Activated naive CD4-positive, alpha-beta T cell treated with Interleukin-2 at 50 U/mL for 16 hours (primary cell): ENCODE results near the gene PFKFB3.
"Not testable (repeated sequence)": the region's sequence is repeated elsewhere in the genome, so short reads cannot be mapped to it uniquely, and the experiment has no call there.

Source experiments
- DNase-seq: peaks from one replicate; pipeline ENCODE4 v3.0.0-alpha.2; 2020

The PFKFB3 gene

GRCh38 chr10:6202684-6203330 is at the start of gene PFKFB3:
PFKFB3 (plus strand) TSS chr10:6202932; CDS start chr10:6203261, 329 bp downstream.
- DNase-seq: peak; percentile 93

DNA sequence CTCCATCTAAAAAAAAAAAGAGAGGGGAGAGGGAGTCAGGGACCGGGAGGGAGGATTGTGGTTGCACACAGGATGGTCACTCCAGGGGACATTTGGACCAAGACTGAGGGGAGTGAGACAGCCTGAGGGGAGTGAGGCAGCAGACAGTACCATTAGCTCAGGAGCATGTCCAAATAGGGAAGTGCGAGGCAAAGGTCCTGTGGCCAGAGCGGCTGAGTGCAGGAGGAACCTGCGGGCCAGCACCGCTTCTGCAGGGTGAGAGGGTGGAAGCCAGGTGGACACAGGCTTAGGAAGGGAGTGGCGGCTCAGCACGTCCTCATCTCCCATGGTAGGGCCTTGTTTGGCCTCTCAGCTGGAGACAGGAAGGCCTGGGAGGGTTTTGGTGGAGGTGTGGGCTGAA is 48.9 kb upstream of the PFKFB3 start:
- no peak for DNase-seq

DNA sequence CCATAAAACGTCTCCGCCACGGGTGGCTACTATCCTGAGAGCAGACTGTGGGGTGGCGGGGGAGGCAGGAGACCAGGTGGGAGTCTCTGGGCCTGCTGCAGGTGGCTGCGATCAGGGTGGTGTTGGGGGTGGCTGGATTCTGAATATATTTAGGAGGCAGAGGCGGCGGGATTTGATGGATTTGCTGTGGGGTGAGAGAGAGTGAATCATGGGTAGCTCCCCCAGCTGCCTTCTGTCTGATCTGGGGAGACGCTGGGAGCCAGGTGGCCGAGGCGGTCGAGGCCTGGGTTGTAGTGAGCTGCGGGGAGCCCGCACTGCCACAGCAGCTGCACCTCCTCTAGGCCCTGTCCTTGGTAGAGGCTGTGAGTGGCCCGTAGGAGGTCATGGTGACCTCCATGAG is 48.2 kb upstream of the PFKFB3 start:
- no peak for DNase-seq

GRCh38 chr10:6158276-6158675 is 44.5 kb upstream of the PFKFB3 start:
- no peak for DNase-seq

- no peak for DNase-seq
These were observed 40.8 kb upstream of the PFKFB3 start for GRCh38 chr10:6161921-6162320.

DNA sequence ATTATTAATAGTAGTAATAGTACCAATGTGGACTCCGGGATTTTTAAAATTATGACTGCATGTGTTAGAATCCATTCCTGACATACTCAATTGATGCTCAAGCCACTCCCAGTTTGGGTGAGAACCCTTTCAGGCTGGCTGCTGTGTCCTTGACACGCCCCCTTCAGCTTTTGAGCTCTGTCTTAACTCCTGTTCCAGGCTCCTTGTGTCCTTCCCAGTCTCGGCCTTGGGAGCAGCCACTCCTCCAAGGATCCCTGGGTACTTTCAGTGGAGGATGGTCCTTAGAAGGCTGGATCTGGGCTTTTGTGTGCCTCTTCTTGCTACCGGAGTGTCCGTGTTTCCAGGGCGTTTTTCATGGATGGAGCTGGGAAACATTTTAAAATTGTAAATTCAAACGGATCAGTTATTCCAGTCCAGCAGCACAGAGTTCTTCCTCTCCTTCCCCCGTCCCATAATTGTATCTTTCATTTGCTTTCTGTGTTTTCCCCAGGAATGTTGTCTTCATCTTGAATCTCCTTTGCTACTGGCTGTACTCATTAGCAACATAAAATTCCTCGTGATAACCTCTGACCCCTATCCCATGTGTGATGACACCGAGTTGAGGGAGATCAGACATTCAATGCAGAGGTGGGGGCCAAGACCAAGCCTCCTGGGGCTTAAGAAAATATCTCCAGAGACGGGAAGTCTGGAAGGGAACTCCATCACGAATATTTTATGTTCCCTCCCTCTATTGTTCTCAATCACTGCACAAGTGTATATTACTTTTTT is 40.0 kb upstream of the PFKFB3 start:
- DNase-seq: no peak

GRCh38 chr10:6163364-6164270 is 39.1 kb upstream of the PFKFB3 start:
- peak; percentile 93 for DNase-seq

DNA sequence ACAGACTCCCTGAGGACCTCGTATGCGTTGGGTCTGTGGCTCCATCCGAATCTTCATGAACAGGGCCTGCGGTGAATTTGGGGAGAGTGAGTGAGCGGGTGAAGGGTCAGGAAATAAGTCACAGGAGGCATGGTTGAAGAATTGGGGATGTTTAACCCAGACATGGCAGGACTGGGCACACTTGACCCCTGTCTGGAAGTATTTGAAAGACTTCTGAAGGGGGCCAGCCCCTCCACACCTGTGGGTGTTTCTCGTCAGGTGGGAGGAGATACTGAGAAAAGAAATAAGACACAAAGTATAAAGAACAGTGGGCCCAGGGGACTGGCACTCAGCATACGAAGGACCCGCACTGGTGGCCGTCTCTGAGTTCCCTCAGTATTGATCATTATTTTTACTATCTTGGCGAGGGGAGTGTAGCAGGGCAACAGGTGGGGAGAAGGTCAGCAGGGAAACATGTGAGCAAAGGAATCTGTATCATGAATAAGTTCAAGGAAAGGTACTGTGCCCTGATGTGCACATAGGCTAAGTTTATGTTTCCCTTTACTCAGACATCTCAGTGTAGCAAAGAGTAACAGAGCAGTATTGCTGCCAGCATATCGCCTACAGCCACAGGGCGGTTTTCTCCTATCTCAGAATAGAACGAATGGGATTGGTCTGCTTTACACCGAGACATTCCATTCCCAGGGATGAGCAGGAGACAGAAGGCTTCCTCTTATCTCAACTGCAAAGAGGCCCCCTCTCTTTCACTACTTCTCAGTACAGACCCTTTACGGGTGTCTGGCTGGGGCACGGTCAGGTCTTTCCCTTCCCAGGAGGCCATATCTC is 38.2 kb upstream of the PFKFB3 start:
- DNase-seq: peak; percentile 32

DNA sequence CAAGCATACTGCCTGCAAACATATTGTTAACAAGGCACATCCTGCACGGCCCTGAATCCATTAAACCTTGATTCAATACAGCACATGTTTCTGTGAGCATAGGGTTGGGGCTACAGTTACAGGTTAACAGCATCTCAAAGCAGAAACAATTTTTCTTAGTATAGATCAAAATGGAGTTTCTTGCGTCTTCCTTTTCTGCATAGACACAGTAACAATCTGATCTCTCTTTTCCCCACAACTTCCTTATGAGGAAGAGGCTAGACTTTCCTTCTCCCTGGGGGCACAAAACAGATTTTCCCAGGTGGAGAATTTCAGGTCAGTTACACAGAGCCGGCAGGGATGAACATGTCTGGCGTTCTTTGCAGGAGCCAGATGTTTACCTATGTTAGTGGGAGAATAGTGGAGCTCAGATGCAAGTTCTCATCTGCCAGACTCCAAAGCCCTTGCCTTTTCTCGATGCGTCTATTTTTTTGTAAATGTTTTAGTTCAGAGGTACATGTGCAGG is 37.5 kb upstream of the PFKFB3 start:
- DNase-seq: no peak

DNA sequence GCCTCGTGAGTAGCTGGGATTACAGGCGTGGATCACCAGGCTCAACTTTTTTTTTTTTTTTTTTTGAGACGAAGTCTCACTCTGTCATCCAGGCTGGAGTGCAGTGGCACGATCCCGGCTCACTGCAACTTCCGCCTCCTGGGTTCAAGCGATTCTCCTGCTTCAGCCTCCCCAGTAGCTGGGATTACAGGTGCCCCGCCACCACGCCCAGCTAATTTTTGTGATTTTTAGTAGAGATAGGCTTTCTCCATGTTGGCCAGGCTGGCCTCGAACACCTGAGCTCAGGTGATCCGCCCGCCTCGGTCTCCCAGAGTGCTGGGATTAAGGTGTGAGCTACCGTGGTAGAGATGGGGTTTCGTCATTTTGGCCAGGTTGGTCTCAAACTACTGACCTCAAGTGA is 36.8 kb upstream of the PFKFB3 start:
- not testable (repeated sequence) for DNase-seq

DNA sequence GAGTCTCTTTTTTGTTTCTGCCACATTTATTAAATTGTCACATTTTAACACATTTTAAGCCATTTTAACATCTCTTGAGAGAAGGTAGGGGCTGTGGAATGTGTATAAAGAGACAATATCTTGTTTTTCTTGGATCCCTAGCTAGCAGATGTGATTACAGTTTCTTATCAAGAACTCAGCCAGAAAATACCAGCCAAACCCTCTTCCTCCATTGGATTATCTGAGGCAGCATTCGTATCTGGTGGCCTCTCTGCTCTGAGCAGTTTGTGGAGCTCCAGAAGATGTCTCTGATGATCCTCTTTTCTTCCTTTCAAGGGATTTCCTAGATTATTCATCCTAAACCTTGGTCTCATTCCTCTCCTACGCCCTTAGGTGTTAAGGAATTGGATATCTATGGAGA is 35.3 kb upstream of the PFKFB3 start:
- no peak for DNase-seq

- no peak for DNase-seq
These were observed 34.6 kb upstream of the PFKFB3 start for GRCh38 chr10:6168084-6168483.

DNA sequence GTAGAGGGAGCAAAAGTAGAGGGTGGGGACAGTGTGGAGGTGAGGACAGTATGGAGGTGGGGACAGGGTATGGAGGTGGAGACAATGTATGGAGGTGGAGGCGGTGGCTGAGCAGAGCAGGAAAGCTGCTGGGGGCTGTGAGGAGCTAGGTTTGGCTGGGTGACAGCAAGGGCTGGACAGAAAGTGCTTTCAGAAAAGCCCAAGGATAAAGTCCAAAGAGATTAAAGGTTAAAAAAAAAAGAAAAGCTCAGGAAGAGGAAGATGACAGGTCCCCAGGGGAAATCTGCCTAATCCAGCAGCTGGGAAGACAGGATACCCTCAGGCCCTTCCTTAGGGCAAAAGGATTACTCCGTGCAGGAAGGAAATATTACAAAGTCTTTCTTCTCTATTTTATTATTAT is 32.1 kb upstream of the PFKFB3 start:
- no peak for DNase-seq

- peak; percentile 36 for DNase-seq
These were observed 30.6 kb upstream of the PFKFB3 start for GRCh38 chr10:6171881-6172695.

- peak; percentile 63 for DNase-seq
These were observed 29.5 kb upstream of the PFKFB3 start for GRCh38 chr10:6173203-6173602.

DNA sequence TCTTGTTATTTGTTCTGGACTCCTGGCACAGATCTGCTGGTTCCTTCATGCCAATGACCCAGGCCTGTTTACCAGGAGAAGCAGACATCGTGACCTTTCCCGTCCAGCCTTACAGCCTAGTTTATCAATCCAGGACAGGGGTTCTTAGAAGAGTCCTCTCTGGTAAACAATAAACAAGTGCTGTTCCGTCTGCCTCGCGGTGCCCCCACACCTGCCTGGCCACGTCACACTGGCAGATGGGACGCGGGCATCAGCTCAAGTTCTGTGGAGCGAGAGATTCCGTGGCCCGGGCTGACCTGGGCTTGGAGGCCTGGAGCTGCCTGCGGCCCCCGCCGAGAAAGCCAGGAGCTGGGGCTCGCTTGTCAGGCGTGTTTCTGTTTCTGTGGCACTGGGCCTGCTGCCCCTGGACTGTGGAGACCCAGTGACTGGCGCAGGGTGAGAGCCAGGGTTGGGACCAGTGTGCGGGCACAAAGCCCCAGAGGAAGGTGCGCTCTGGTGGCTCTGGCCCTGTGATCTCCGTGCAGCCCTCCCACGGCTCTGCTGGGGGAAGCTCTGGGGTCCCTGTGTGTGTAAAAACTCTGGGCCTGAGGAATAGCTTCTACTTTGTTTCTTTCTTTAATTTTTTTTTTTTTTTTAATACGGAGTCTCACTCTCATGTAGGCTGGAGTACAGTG is 28.4 kb upstream of the PFKFB3 start:
- DNase-seq: no peak

DNA sequence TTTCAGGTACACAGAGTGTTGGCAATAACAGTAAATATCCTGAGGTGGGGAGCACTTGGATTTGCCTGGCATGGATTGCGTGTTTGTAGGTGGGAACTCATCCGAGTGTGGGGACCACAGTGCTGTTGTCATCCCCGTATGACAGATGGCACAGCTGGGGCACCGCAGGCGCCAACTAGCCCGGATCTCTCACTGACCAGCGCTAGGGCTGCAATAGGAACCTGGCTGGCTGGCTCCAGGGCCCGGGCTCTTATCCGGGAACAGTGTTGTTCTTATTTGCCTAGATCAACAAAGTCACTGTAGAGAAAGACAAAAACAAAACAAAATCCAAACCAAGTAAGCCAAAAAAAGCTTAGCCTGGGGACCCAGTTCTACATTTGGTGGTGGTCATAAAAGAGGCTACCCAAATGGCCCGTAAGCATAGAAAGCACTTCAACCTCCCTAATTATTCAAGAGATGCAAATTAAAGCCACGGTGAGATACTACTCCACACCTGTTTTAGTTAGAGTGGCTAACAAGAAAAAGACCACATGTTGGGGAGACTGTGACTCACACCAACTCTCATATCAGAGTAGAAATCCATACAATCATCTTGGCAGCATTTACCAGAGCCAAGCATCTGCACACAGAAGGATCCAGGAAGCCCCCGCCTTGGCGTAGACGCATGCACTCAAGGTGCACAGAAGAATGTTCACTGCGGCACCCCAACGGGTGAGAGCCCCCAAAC is 27.2 kb upstream of the PFKFB3 start:
- DNase-seq: no peak

DNA sequence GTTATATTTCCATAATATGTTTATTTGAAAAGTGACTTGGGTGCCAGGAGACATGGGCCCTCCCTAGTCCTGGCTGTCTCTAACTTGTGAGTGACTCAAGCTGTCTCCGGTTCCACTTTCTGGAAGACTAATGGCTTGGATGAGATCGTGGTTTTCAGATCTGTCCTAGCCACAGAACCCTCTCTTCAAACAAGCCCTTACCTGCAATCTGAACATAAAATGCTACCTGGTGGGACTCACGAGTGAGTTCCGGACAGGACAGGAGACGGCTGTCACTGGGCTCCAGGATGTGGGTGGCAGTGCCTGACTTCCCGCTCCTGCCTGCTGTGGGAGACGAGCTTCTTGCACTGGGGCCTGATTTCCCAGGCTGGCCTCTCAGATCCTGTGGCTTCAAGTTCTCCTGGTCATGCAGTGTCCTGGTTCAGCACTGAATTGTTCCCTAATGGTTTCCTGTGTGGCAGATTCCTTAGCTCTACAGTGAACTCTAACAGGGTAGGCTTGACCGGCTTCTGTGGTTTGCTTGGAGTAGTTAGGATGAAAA is 26.0 kb upstream of the PFKFB3 start:
- DNase-seq: no peak

DNA sequence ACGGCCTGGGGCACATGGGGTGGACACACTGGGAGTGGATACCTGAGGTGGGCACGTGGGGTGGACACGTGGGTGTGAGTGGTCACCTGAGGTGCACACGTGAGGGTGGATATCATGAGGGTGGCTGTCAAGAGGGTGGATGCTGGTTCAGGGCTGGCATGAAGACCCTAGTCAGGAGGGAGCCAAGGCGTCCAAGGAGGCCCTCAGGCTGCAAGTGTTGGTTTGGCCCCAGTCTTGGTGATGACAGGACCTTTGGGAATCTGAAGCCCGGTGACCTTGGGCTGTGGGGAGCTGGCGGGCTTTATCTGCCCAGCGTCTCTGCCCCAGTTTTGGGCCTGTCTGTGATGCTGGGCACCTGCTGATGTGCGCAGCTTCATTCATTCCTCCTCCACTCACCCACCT is 24.9 kb upstream of the PFKFB3 start:
- no peak for DNase-seq

DNA sequence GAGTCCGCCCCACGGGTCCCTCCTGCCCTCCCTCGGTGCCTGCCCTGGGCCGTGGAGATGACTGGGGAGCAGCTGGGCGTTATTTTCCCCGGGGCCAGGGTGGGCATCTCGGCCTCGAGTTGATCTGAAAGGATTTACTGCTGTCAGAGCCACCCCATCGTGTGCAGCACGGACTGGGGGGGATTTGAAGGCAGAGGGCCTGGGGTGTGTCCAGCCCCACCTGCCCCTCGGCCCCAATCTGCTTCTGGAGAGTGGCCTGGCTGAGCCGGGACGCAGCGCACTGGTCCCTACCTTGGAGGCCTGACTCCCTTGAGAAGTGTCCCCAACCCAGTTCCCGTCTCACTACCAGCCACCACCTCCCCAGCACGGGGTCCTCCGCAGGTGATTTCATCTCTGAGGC is 24.2 kb upstream of the PFKFB3 start:
- no peak for DNase-seq
